Measurements from ENCODE around the gene CCDC3.

The CCDC3 gene

DNA sequence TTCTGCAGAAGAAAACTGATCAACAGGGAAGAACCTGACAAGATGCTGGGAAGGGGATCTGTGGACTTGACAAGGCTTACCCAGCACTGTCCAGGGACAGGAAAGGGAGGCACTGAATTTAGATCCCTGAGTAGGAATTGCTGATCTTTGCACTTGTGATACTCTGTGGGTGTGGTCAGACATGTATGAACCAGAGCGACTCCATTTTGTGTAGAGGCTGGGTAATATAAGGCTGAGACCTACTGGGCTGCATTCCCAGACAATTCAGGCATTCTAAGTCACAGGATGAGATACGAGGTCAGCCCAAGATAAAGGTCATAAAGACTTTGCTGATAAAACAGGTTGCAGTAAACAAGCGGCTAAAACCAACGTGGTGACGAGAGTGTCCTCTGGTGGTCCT, 60.7 kb downstream of the CCDC3 start:
- Histone ChIP-seq H3K9me3 (replicated peaks; ENCODE audit: low read length) (no peaks in the 10 kb centered on the region), H3K4me3 (ENCODE audit: low read length) (no peak overlapping the region), H3K9ac (ENCODE audit: low read depth, low read length) (no peak overlapping the region), H3K27me3 (ENCODE audit: control insufficient read depth, insufficient read depth, low read length) (no peaks in the 10 kb centered on the region), H3K4me1 (ENCODE audit: control insufficient read depth, insufficient read depth, low read length) (peaks cover 9% of the 10 kb centered on the region), H3K4me2 (ENCODE audit: low read length) (no peak overlapping the region), H3K36me3 (ENCODE audit: insufficient read depth, low read length) (no peaks in the 10 kb centered on the region)

DNA sequence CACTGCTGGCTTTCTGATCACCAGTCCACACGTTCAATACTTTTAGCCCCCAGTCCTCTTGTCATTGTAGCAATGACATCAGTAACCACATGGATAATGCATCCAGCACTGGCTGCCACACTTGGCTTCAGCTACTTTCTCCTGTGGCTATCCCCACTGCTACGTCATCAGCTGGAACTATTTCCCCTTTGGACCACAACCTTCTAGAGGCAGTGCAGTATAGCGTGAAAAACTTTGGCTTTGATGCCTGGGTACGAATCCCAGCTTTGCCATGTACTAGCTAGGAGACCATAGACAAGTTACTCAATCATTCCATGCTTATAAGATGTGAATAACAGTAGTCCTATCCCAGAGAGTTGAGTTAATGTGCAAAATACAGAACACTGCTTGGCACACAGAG, 63.2 kb downstream of the CCDC3 start:
- Histone ChIP-seq H3K36me3 (ENCODE audit: insufficient read depth, low read length) (no peaks in the 10 kb centered on the region), H3K9me3 (replicated peaks; ENCODE audit: low read length) (no peaks in the 10 kb centered on the region), H3K27me3 (ENCODE audit: control insufficient read depth, insufficient read depth, low read length) (no peaks in the 10 kb centered on the region), H3K4me3 (ENCODE audit: low read length) (no peak overlapping the region), H3K9ac (ENCODE audit: low read depth, low read length) (no peak overlapping the region), H3K4me1 (ENCODE audit: control insufficient read depth, insufficient read depth, low read length) (peaks cover 6% of the 10 kb centered on the region), H3K4me2 (ENCODE audit: low read length) (no peak overlapping the region)

DNA sequence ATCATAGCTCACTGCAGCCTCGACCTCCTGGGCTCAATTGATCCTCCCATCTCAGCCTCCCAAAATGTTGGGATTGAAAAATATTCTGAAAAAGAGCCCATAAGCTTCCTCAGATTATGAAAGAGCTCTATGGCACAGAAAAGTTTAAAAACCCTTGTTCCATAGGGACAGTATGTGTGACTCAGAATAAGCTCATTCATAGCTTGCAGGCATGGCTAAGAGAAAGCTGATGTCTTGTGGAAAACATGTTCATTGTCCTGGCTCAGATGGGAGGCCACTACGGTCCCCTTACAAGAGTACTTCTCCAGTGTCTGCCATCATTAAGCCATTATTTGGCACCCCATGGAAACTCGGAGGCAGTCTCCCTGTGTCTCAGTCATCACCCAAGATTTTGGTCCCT, 64.0 kb downstream of the CCDC3 start:
- Histone ChIP-seq H3K27me3 (ENCODE audit: control insufficient read depth, insufficient read depth, low read length) (no peaks in the 10 kb centered on the region), H3K9me3 (replicated peaks; ENCODE audit: low read length) (no peaks in the 10 kb centered on the region), H3K4me1 (ENCODE audit: control insufficient read depth, insufficient read depth, low read length) (peaks cover 6% of the 10 kb centered on the region), H3K36me3 (ENCODE audit: insufficient read depth, low read length) (no peaks in the 10 kb centered on the region), H3K4me3 (ENCODE audit: low read length) (no peak overlapping the region), H3K4me2 (ENCODE audit: low read length) (no peak overlapping the region), H3K9ac (ENCODE audit: low read depth, low read length) (no peak overlapping the region)

DNA sequence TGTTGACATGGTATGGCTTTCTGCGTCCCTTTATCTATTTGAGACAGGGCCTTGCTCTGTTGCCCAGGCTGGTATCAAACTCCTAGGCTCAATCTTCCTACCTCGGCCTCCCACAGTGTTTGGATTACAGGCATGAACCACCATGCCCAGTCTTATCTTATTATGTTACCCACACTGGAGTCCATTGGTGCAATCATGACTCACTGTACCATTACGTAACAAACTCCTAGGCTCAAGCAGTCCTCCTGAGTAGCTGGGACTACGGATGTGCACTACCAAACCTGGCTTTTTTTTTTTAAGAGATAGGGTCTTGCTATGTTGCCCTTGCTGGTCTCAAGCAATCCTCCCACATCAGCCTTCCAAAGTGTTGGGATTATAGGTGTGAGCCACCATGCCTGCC, 66.7 kb downstream of the CCDC3 start:
- H3K4me3 ChIP-seq (ENCODE audit: low read length), result no peak overlapping the region
- no peaks in the 10 kb centered on the region for H3K9me3 ChIP-seq (replicated peaks; ENCODE audit: low read length)
- no peaks in the 10 kb centered on the region for H3K27me3 ChIP-seq (ENCODE audit: control insufficient read depth, insufficient read depth, low read length)
- H3K4me1 ChIP-seq (ENCODE audit: control insufficient read depth, insufficient read depth, low read length), result peaks cover 6% of the 10 kb centered on the region
- H3K36me3 ChIP-seq (ENCODE audit: insufficient read depth, low read length), result no peaks in the 10 kb centered on the region
- no peak overlapping the region for H3K9ac ChIP-seq (ENCODE audit: low read depth, low read length)
- no peak overlapping the region for H3K4me2 ChIP-seq (ENCODE audit: low read length)

DNA sequence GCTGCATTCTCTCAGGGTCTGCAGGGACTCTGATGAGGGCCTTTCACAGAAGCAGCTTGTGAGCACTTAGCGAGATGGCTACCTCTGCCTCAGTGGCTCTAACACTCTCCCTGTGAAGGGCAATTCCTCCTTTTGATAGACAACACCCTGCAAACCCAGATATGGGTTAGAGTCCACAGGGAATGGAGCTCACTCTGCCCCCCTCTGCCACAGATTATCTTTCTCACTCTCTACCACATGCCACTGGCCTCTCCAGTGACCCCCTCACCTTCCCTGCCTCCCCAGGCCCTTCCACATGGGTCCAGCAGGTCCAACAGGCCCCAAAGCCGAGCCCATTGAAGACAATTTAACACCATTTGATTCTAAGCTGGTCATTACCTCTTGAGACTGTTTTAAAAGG, 72.1 kb downstream of the CCDC3 start:
- Histone ChIP-seq H3K27me3 (ENCODE audit: control insufficient read depth, insufficient read depth, low read length) (no peaks in the 10 kb centered on the region), H3K4me1 (ENCODE audit: control insufficient read depth, insufficient read depth, low read length) (no peaks in the 10 kb centered on the region), H3K4me2 (ENCODE audit: low read length) (no peak overlapping the region), H3K36me3 (ENCODE audit: insufficient read depth, low read length) (no peaks in the 10 kb centered on the region), H3K9me3 (replicated peaks; ENCODE audit: low read length) (no peaks in the 10 kb centered on the region), H3K4me3 (ENCODE audit: low read length) (no peak overlapping the region), H3K9ac (ENCODE audit: low read depth, low read length) (no peak overlapping the region)

DNA sequence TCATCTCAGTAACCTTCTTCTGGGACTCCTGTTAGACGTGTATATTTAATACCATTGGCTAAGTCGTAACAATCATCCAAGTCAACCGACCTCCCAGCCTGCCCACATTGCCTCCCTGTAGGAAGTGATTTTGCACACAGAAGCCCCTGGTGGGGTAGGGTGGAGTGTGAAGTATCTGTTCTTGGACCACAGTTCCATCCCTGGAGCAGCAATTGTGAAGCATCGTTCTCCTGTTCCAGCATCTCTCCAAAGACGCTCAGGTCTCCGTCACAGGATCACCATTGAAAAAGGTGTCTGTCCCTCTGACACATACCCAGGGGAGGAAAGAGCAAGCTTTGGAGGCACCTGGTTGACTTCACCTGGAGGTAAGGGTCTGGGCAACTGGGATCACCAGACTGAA, 72.9 kb downstream of the CCDC3 start:
- H3K36me3 ChIP-seq (ENCODE audit: insufficient read depth, low read length), result no peaks in the 10 kb centered on the region
- no peaks in the 10 kb centered on the region for H3K4me1 ChIP-seq (ENCODE audit: control insufficient read depth, insufficient read depth, low read length)
- H3K27me3 ChIP-seq (ENCODE audit: control insufficient read depth, insufficient read depth, low read length), result no peaks in the 10 kb centered on the region
- no peak overlapping the region for H3K9ac ChIP-seq (ENCODE audit: low read depth, low read length)
- H3K4me3 ChIP-seq (ENCODE audit: low read length), result no peak overlapping the region
- H3K4me2 ChIP-seq (ENCODE audit: low read length), result no peak overlapping the region
- H3K9me3 ChIP-seq (replicated peaks; ENCODE audit: low read length), result no peaks in the 10 kb centered on the region

DNA sequence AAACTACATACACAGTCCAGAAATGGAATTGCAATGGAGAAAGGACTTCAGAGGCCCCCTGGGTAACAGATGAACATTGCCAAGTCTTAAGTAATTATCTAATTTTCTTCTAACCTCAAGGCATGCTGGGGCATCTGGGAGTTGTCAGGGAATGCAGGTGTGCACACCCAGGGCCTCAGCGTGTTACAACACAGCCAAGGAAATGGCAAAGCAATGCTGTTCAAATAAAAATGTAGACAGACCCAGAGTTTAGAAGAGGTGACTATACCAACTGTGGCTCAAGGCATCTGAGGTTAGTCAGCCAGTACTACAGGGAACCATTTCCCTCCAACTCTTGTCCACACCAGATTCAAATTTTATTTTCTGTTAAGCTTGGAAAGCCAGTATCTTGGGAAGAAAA, 73.6 kb downstream of the CCDC3 start:
- H3K4me2 ChIP-seq (ENCODE audit: low read length), result no peak overlapping the region
- no peaks in the 10 kb centered on the region for H3K4me1 ChIP-seq (ENCODE audit: control insufficient read depth, insufficient read depth, low read length)
- H3K36me3 ChIP-seq (ENCODE audit: insufficient read depth, low read length), result no peaks in the 10 kb centered on the region
- no peak overlapping the region for H3K9ac ChIP-seq (ENCODE audit: low read depth, low read length)
- H3K4me3 ChIP-seq (ENCODE audit: low read length), result no peak overlapping the region
- H3K9me3 ChIP-seq (replicated peaks; ENCODE audit: low read length), result no peaks in the 10 kb centered on the region
- no peaks in the 10 kb centered on the region for H3K27me3 ChIP-seq (ENCODE audit: control insufficient read depth, insufficient read depth, low read length)

DNA sequence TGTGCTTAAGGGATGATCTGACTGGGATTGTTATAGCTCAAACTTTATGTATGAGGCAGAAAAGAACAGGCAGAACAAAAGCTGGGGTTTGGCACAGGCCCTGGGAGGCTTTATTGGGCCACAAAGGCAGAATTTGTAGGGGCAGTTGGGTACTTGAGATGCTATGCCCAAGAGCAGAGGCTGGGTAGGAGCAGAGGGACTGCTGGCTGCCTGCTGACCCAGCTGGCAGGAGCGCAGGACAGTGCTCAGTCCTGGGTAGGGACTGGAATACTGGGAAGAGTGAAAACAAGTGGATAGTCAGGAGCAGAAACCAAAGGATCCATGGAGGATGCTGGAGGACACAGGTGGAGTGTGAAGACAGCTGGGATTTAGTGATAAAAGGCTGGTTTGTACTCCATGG, 75.7 kb downstream of the CCDC3 start:
- Histone ChIP-seq H3K9ac (ENCODE audit: low read depth, low read length) (no peak overlapping the region), H3K36me3 (ENCODE audit: insufficient read depth, low read length) (no peaks in the 10 kb centered on the region), H3K4me2 (ENCODE audit: low read length) (no peak overlapping the region), H3K9me3 (replicated peaks; ENCODE audit: low read length) (no peaks in the 10 kb centered on the region), H3K4me3 (ENCODE audit: low read length) (no peak overlapping the region), H3K27me3 (ENCODE audit: control insufficient read depth, insufficient read depth, low read length) (no peaks in the 10 kb centered on the region), H3K4me1 (ENCODE audit: control insufficient read depth, insufficient read depth, low read length) (no peaks in the 10 kb centered on the region)

DNA sequence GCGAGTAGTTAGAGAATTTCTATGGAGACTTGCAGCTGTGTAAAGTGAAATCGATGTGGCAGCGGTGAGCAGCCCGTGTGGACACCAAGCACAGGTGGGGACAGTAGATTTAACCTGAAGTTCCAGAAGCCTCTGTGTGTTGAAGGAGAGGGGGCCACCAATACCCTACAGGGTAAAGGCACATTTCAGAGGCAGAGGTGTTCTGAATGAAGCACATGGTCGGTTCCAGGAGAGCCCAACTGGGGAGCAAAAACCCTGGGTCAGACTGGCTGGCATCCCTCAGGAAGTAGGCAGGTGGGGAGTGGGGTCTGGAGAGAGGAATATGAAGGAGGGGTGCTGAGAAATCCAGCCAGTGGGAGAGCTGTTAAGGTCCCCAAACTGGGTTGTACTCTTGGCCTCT, 76.6 kb downstream of the CCDC3 start:
- Histone ChIP-seq H3K9ac (ENCODE audit: low read depth, low read length) (no peak overlapping the region), H3K4me1 (ENCODE audit: control insufficient read depth, insufficient read depth, low read length) (no peaks in the 10 kb centered on the region), H3K4me2 (ENCODE audit: low read length) (no peak overlapping the region), H3K27me3 (ENCODE audit: control insufficient read depth, insufficient read depth, low read length) (no peaks in the 10 kb centered on the region), H3K9me3 (replicated peaks; ENCODE audit: low read length) (no peaks in the 10 kb centered on the region), H3K4me3 (ENCODE audit: low read length) (no peak overlapping the region), H3K36me3 (ENCODE audit: insufficient read depth, low read length) (no peaks in the 10 kb centered on the region)

DNA sequence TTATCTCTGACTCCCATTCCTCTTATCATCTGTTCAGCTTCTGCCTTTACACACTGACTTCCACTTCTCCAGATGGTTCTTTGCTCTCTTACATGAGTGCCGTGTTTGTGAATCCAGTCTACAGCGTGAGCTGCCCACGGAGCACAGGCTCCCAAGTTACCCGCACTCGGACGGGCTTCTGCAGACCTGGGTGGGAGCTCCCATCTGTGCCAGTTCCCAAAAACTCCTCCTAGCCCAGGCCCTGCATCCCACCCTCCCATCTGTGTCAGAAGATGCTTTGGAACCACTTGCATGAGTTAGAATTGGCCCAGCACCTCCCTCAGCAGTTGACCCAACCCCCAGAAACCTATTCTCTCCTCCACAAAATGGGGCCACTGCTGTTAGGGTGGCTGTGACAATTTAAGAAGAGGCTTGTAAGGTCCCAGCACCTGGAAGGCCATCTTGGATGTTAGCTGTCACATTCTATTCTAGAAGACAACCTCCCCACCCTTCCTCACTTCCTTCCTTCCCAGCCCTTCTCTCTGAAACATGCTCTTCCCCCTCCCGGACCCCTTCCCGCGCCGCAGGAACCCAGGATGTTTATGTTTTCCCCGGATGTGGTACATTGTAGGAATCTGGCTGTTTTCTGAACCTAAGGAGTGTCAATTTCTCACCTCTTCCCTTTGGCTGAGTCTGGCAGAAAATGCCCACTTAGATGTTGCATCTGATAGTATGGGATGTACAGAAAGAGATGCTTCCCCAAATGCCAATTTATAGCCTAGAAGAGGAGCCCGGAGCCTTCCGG, 79.2 kb downstream of the CCDC3 start:
- H3K9me3 ChIP-seq (replicated peaks; ENCODE audit: low read length), result no peaks in the 10 kb centered on the region
- H3K4me1 ChIP-seq (ENCODE audit: control insufficient read depth, insufficient read depth, low read length), result no peaks in the 10 kb centered on the region
- H3K36me3 ChIP-seq (ENCODE audit: insufficient read depth, low read length), result no peaks in the 10 kb centered on the region
- H3K9ac ChIP-seq (ENCODE audit: low read depth, low read length), result no peak overlapping the region
- H3K4me3 ChIP-seq (ENCODE audit: low read length), result no peak overlapping the region
- no peak overlapping the region for H3K4me2 ChIP-seq (ENCODE audit: low read length)
- H3K27me3 ChIP-seq (ENCODE audit: control insufficient read depth, insufficient read depth, low read length), result no peaks in the 10 kb centered on the region

DNA sequence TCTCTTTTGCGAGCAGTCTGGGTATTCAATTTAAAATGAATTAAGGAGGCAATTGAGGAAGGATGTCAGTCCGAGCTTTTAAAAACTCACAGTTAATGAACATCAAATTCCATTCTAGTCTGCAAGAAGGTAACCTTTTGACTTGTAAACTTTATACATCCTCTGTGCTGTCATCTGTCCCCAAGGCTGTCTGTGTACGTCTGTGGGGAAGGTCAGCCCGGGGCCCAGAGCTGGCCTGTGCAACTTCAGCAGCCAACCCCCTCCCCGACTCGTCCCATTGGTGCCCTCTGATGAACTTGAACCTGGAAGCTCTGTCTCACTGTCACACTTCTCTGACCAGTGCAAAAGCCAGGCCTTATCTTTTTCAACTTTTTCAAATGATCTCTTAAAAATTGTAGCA, 80.3 kb downstream of the CCDC3 start:
- Histone ChIP-seq H3K27me3 (ENCODE audit: control insufficient read depth, insufficient read depth, low read length) (no peaks in the 10 kb centered on the region), H3K9me3 (replicated peaks; ENCODE audit: low read length) (no peaks in the 10 kb centered on the region), H3K4me2 (ENCODE audit: low read length) (no peak overlapping the region), H3K4me3 (ENCODE audit: low read length) (no peak overlapping the region), H3K4me1 (ENCODE audit: control insufficient read depth, insufficient read depth, low read length) (no peaks in the 10 kb centered on the region), H3K36me3 (ENCODE audit: insufficient read depth, low read length) (no peaks in the 10 kb centered on the region), H3K9ac (ENCODE audit: low read depth, low read length) (no peak overlapping the region)

DNA sequence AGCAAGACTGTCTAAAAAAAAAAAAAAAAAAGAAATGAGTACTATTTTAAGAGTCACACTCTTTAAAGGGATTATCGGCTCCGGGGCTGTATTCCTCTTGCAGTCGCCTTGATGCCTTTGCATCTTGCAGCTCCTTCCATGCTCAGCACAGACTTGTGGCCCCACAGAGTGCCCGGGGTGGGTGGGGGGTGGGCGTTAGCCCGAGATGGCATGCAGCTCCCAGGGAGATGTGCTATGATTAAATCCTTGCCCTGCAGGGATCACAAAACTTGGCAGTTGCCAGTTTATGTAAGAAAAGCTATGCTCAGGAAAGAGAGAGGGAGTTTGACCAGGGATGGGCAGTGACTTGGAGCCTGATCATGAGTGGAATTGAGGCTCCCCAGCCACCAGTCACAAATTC, 81.9 kb downstream of the CCDC3 start:
- H3K9me3 ChIP-seq (replicated peaks; ENCODE audit: low read length), result no peaks in the 10 kb centered on the region
- H3K36me3 ChIP-seq (ENCODE audit: insufficient read depth, low read length), result no peaks in the 10 kb centered on the region
- H3K4me3 ChIP-seq (ENCODE audit: low read length), result no peak overlapping the region
- no peak overlapping the region for H3K4me2 ChIP-seq (ENCODE audit: low read length)
- H3K9ac ChIP-seq (ENCODE audit: low read depth, low read length), result no peak overlapping the region
- no peaks in the 10 kb centered on the region for H3K27me3 ChIP-seq (ENCODE audit: control insufficient read depth, insufficient read depth, low read length)
- no peaks in the 10 kb centered on the region for H3K4me1 ChIP-seq (ENCODE audit: control insufficient read depth, insufficient read depth, low read length)
